ENCODE data around the gene MCTP1. TPM values are rescaled to one million over a fixed set of nuclear protein-coding genes. Genes with fewer than 3 reads are reported as not detected.

MCTP1 gene
- total RNA-seq, 1 experiment from 2014 or later = 2.5 TPM

DNA sequence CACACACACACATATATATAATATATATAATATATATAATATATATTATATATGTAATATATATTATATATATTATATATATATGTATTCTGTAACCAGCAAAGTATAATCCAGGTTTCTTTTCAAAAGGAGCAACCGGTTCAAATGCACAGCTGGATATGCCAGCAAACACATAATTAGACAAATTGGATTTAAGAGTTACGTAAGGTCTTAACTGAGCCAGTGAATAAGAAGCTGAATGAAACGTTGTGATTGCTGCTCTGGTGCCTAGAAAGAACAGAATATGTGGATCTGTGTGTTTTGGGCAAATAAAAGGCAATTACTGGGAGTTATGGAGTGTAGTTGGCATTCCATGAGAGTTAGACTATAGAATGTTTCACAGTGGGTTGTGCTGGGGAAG lies 488.3 kb downstream of the MCTP1 start:
- H4K8ac ChIP-seq (replicated peaks; ENCODE audit: insufficient read length, low read depth, low read length) = no peak overlapping the region
- H3K23ac ChIP-seq (ENCODE audit: insufficient read length, low read depth, low read length) = no peak overlapping the region
- no peak overlapping the region for H3K4me2 ChIP-seq (ENCODE audit: insufficient read depth, insufficient read length, low read length)
- no peak for DNase-seq
- no peak overlapping the region for H2BK15ac ChIP-seq (ENCODE audit: low read depth, low read length)
- H3K14ac ChIP-seq (ENCODE audit: insufficient read depth, low read length) = no peak overlapping the region
- no peak overlapping the region for H4K91ac ChIP-seq (ENCODE audit: insufficient read length, low read depth, low read length)
- TF ChIP-seq, protein P1, sequence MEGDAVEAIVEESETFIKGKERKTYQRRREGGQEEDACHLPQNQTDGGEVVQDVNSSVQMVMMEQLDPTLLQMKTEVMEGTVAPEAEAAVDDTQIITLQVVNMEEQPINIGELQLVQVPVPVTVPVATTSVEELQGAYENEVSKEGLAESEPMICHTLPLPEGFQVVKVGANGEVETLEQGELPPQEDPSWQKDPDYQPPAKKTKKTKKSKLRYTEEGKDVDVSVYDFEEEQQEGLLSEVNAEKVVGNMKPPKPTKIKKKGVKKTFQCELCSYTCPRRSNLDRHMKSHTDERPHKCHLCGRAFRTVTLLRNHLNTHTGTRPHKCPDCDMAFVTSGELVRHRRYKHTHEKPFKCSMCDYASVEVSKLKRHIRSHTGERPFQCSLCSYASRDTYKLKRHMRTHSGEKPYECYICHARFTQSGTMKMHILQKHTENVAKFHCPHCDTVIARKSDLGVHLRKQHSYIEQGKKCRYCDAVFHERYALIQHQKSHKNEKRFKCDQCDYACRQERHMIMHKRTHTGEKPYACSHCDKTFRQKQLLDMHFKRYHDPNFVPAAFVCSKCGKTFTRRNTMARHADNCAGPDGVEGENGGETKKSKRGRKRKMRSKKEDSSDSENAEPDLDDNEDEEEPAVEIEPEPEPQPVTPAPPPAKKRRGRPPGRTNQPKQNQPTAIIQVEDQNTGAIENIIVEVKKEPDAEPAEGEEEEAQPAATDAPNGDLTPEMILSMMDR (conservative IDR thresholded peaks at IDR 0.05) = no peak
- WGBS (ENCODE audit: extremely low coverage, insufficient read length, low lambda C conversion rate) = no CpG with 5 or more reads among the region's 3 CpGs
- Mint-ChIP-seq H3K27me3 (ENCODE audit: low read depth) (no peaks in the 10 kb centered on the region), H3K36me3 (ENCODE audit: insufficient read depth in 1 of 3, low read depth in 3 of 3) (no peaks in the 10 kb centered on the region), H3K9me3 (no peaks in the 10 kb centered on the region), H3K27ac (no peak overlapping the region), H3K4me3 (no peak overlapping the region), H3K4me1 (no peaks in the 10 kb centered on the region)
- no peaks in the 10 kb centered on the region for H3K23me2 ChIP-seq (ENCODE audit: insufficient read length, low read depth, low read length, poor library complexity, severe bottlenecking)
- no peak overlapping the region for H2AK5ac ChIP-seq (ENCODE audit: insufficient read length, low read length)
- no peak overlapping the region for H3K4ac ChIP-seq (ENCODE audit: low read depth, low read length)
- no peak overlapping the region for H2BK12ac ChIP-seq (ENCODE audit: insufficient read length, low read depth, low read length)
- H2BK5ac ChIP-seq (ENCODE audit: insufficient read length, low read length) = no peak overlapping the region
- H2AFZ ChIP-seq (ENCODE audit: low read length) = no peak overlapping the region
- H3K9me3 ChIP-seq (ENCODE audit: control insufficient read depth, low read depth, low read length) = no peaks in the 10 kb centered on the region
- H2BK20ac ChIP-seq (ENCODE audit: low read depth, low read length, poor library complexity, severe bottlenecking) = no peak overlapping the region
- no peak overlapping the region for H3K9ac ChIP-seq (ENCODE audit: extremely low read depth, insufficient read length, low read length)
- no peaks in the 10 kb centered on the region for H3K4me1 ChIP-seq (ENCODE audit: insufficient read depth, low read length)
- no peak overlapping the region for H4K5ac ChIP-seq (ENCODE audit: insufficient read length, low read depth, low read length)
- no peak overlapping the region for H3K27ac ChIP-seq (ENCODE audit: insufficient read length, low read depth, low read length)
- H3T11ph ChIP-seq (ENCODE audit: low read length) = no peak overlapping the region
- H3K56ac ChIP-seq (ENCODE audit: insufficient read length, low read depth, low read length) = no peak overlapping the region
- no peaks in the 10 kb centered on the region for H3K79me2 ChIP-seq (ENCODE audit: insufficient read depth, low read length)
- no peaks in the 10 kb centered on the region for H3K79me1 ChIP-seq (ENCODE audit: insufficient read depth, low read depth, low read length, poor library complexity, severe bottlenecking)
- H3K27me3 ChIP-seq (ENCODE audit: insufficient read depth, low read length) = no peaks in the 10 kb centered on the region
- no peak overlapping the region for H3K18ac ChIP-seq (ENCODE audit: insufficient read length, low read depth, low read length)
- no peaks in the 10 kb centered on the region for H4K20me1 ChIP-seq (ENCODE audit: control insufficient read depth, insufficient read depth, insufficient read length)
- H2BK120ac ChIP-seq (ENCODE audit: low read depth, low read length, poor library complexity, severe bottlenecking) = no peak overlapping the region

All from H9 (cell line).